PC-3 (cell line): ENCODE measurements around the gene FES. TPM values are rescaled to one million over a fixed set of nuclear protein-coding genes. Genes with fewer than 3 reads are reported as not detected.
"Not testable (repeated sequence)": the region's sequence is repeated elsewhere in the genome, so short reads cannot be mapped to it uniquely, and the experiment has no call there.

Experiments
- ATAC-seq: fragments of 200-7000 bp; cut with Tn5 transposase; 2 replicates; pipeline ENCODE4 v1.9.1; 2020; ENCODE audit warnings: mild to moderate bottlenecking, moderate library complexity
- BruUV-seq: library from RNA; stranded (reverse); fragments of 400-500 nt; replicated peaks from 2 replicates; lab custom pipeline; 2021; lab: Mats Ljungman, UMichigan
- CTCF ChIA-PET: fragments of 300-600 bp; sonication (Branson Sonifier 250); formaldehyde crosslinking; loops from one replicate; lab custom pipeline; 2022; ENCODE audit warnings: antibody characterized with exemption; lab: Charles Lee
- POLR2A ChIA-PET: fragments of 300-600 bp; sonication (Branson Sonifier 250); formaldehyde crosslinking; loops from one replicate; lab custom pipeline; 2022; ENCODE audit warnings: antibody characterized with exemption; ENCODE audit not compliant: unreplicated experiment; lab: Charles Lee
- DNase-seq: peaks from one replicate; pipeline ENCODE4 v3.0.0-alpha.2; 2015
- H2AFZ ChIP-seq: fragments of 300-600 bp; sonication (generic); 2 replicates; pipeline ENCODE4 v1.6.0; 2016; ENCODE audit warnings: antibody characterized with exemption, low read length
- H3F3A ChIP-seq: fragments of 300-600 bp; sonication (generic); one replicate; pipeline ENCODE4 v1.6.0; 2017; ENCODE audit warnings: antibody characterized with exemption, low read length, control low read depth, mild to moderate bottlenecking; ENCODE audit not compliant: unreplicated experiment
- H3K27ac ChIP-seq: fragments of 300-600 bp; sonication (generic); 2 replicates; pipeline ENCODE4 v1.5.1; 2016; ENCODE audit warnings: mild to moderate bottlenecking, low read length
- H3K27me3 ChIP-seq: fragments of 300-600 bp; sonication (generic); 2 replicates; pipeline ENCODE4 v1.6.1; 2016; ENCODE audit warnings: low read length, mixed read lengths
- H3K36me3 ChIP-seq: fragments of 300-600 bp; sonication (generic); 2 replicates; pipeline ENCODE4 v1.6.1; 2016; ENCODE audit warnings: low read depth, mixed run types, low read length, mixed read lengths
- H3K4me1 ChIP-seq: fragments of 300-600 bp; sonication (generic); 2 replicates; pipeline ENCODE4 v1.5.1; 2016; ENCODE audit warnings: low read length; ENCODE audit not compliant: insufficient read depth
- H3K4me2 ChIP-seq: fragments of 300-600 bp; sonication (generic); 2 replicates; pipeline ENCODE4 v1.6.0; 2016; ENCODE audit warnings: low read length
- H3K4me3 ChIP-seq: fragments of 300-600 bp; sonication (generic); 2 replicates; pipeline ENCODE4 v1.5.1; 2016; ENCODE audit warnings: mild to moderate bottlenecking, low read length, mixed read lengths
- H3K79me2 ChIP-seq: fragments of 300-600 bp; sonication (generic); 2 replicates; pipeline ENCODE4 v1.6.1; 2017; ENCODE audit warnings: low read length, mixed read lengths
- H3K9ac ChIP-seq: fragments of 300-600 bp; sonication (generic); 2 replicates; pipeline ENCODE4 v1.6.0; 2016; ENCODE audit warnings: mild to moderate bottlenecking, low read length
- H3K9me2 ChIP-seq: fragments of 300-600 bp; sonication (generic); replicated peaks from 2 replicates; pipeline ENCODE4 v1.6.1; 2016; ENCODE audit warnings: mixed run types, low read length, mixed read lengths
- H3K9me3 ChIP-seq: fragments of 300-600 bp; sonication (generic); 2 replicates; pipeline ENCODE4 v1.6.1; 2016; ENCODE audit warnings: low read length, mixed read lengths
- H4K20me1 ChIP-seq: fragments of 300-600 bp; sonication (generic); 2 replicates; pipeline ENCODE4 v1.6.1; 2016; ENCODE audit warnings: low read length, mixed read lengths
- CTCF ChIP-seq: fragments of 300-600 bp; sonication (generic); conservative IDR thresholded peaks from 2 replicates; pipeline ENCODE4 v1.5.1; 2017; ENCODE audit warnings: antibody characterized with exemption, low read depth, mild to moderate bottlenecking, low read length
- EZH2 ChIP-seq: fragments of 300-600 bp; sonication (generic); IDR thresholded peaks from one replicate; pipeline ENCODE4 v1.6.1; 2017; ENCODE audit warnings: antibody characterized with exemption, mild to moderate bottlenecking, low read length; ENCODE audit not compliant: unreplicated experiment
- EZH2phosphoT487 ChIP-seq: fragments of 300-600 bp; sonication (generic); IDR thresholded peaks from 2 replicates; pipeline ENCODE4 v1.6.1; 2018; ENCODE audit warnings: mild to moderate bottlenecking, antibody characterized with exemption, low read length, borderline replicate concordance
- intact Hi-C: fragments of 100-400 bp; cut with micrococcal nuclease; formaldehyde crosslinking; loops from 2 replicates; pipeline ENCODE4 v1.9.0; 2023
- total RNA-seq: library from RNA; depleted of rRNA; stranded (reverse); fragments of >200 nt; gene quantifications from 2 replicates; pipeline ENCODE4 v1.2.3, GENCODE V29; 2014

The FES gene
- total RNA-seq, 1 experiment from 2014 or later = 2.8 TPM

- no peak overlapping the region for H3K27ac ChIP-seq
- H3K9me3 ChIP-seq = no peaks in the 10 kb centered on the region
- no peaks in the 10 kb centered on the region for H3K4me1 ChIP-seq
- no peaks in the 10 kb centered on the region for H3K36me3 ChIP-seq
- no peak for TF ChIP-seq EZH2
- TF ChIP-seq EZH2phosphoT487 = no peak
- TF ChIP-seq CTCF = 0 out of 2 replicates have a peak, but pooled peaks have one; percentile 25
- H3K4me2 ChIP-seq = no peak overlapping the region
- no peaks in the 10 kb centered on the region for H3K27me3 ChIP-seq
- H2AFZ ChIP-seq = no peak overlapping the region
- no peaks in the 10 kb centered on the region for H3F3A ChIP-seq
- ChIA-PET POLR2A (no interaction called here), CTCF (no interaction called here)
- H4K20me1 ChIP-seq = no peaks in the 10 kb centered on the region
- BruUV-seq = no TSS peak
- no peak overlapping the region for H3K4me3 ChIP-seq
- no peak; the same call in 1 of the 2 replicates for ATAC-seq
- no peaks in the 10 kb centered on the region for H3K79me2 ChIP-seq
- no peaks in the 10 kb centered on the region for H3K9me2 ChIP-seq
- intact Hi-C loops = no loop called here
- H3K9ac ChIP-seq = no peak overlapping the region
- no peak for DNase-seq
Observed at GRCh38 chr15:90895571-90896117, 11.3 kb downstream of the FES start.

GRCh38 chr15:90897131-90897655 is 12.9 kb downstream of the FES start:
- H3K79me2 ChIP-seq, DNase-seq, H3F3A ChIP-seq, H3K9me2 ChIP-seq, H3K9me3 ChIP-seq, POLR2A ChIA-PET, H3K4me3 ChIP-seq, H3K27ac ChIP-seq, intact Hi-C loops, CTCF ChIA-PET, H3K27me3 ChIP-seq, H4K20me1 ChIP-seq, ATAC-seq, H3K4me2 ChIP-seq, H3K4me1 ChIP-seq, BruUV-seq, H2AFZ ChIP-seq, H3K36me3 ChIP-seq, H3K9ac ChIP-seq: not testable (repeated sequence)

- CTCF ChIA-PET = no interaction called here
- no TSS peak for BruUV-seq
- peak overlapping the region; percentile 96 for H2AFZ ChIP-seq
- intact Hi-C loops = loop anchor here (2.0 kb wide), 1 partner anchor 29 kb away; no protein-coding TSS in a partner anchor
- ATAC-seq (no peak), DNase-seq (no peak)
- no peaks in the 10 kb centered on the region for H3K9me3 ChIP-seq
- peaks cover 4% of the 10 kb centered on the region; the same call in 1 of the 2 replicates for H3K36me3 ChIP-seq
- H3K4me1 ChIP-seq = peaks cover 13% of the 10 kb centered on the region
- H4K20me1 ChIP-seq = no peaks in the 10 kb centered on the region
- H3K9me2 ChIP-seq = no peaks in the 10 kb centered on the region
- TF ChIP-seq EZH2 (no peak), CTCF (no peak), EZH2phosphoT487 (no peak)
- H3K79me2 ChIP-seq = peaks cover 16% of the 10 kb centered on the region; the same call in 1 of the 2 replicates
- no peaks in the 10 kb centered on the region for H3K27me3 ChIP-seq
- peak overlapping the region; percentile 91 for H3K4me2 ChIP-seq
- peak overlapping the region; percentile 88 for H3K4me3 ChIP-seq
- H3K9ac ChIP-seq = peak overlapping the region; percentile 64
- POLR2A ChIA-PET = interaction anchor here (1.0 kb wide), 1 partner anchor 33 kb away, joined by 3 read pairs; the partner anchor contains the start of gene UNC45A
- no peaks in the 10 kb centered on the region for H3F3A ChIP-seq
- H3K27ac ChIP-seq = no peak overlapping the region
Observed at GRCh38 chr15:90901175-90902039, 17.1 kb downstream of the FES start.
